Stimulated activated CD8-positive, alpha-beta memory T cell treated with anti-CD3 and anti-CD28 coated beads, Interleukin-4, amount 100 ng/mL, for 4 hours (primary cell): ENCODE measurements around the gene LIAS.
"Not testable (repeated sequence)": the region's sequence is repeated elsewhere in the genome, so short reads cannot be mapped to it uniquely, and the experiment has no call there.

Source experiments
- DNase-seq, 2 donors: peaks; one replicate each; pipeline ENCODE4 v3.0.0-alpha.2; 2020; ENCODE audit warnings: low read depth in 2 of 2, low spot score in 1 of 2

Gene LIAS

GRCh38 chr4:39452860-39453587 lies 5.8 kb upstream of the LIAS start:
- DNase-seq, result no peak

- no peak for DNase-seq
Observed at GRCh38 chr4:39453738-39454137, 5.1 kb upstream of the LIAS start.

- DNase-seq, result no peak
Observed at GRCh38 chr4:39455486-39455885, 3.4 kb upstream of the LIAS start.

GRCh38 chr4:39456946-39457763 lies 1.7 kb upstream of the LIAS start:
- no peak for DNase-seq

- DNase-seq, result not testable (repeated sequence)
Observed at GRCh38 chr4:39458161-39458504, 723 bp upstream of the LIAS start.

- DNase-seq, result no peak
Observed at GRCh38 chr4:39464886-39465501, 6.1 kb downstream of the LIAS start.

GRCh38 chr4:39466747-39467146 lies 7.9 kb downstream of the LIAS start:
- DNase-seq, result no peak

- DNase-seq, result no peak
Observed at GRCh38 chr4:39467464-39467863, 8.6 kb downstream of the LIAS start.

GRCh38 chr4:39469429-39470077 lies 10.7 kb downstream of the LIAS start:
- no peak for DNase-seq

GRCh38 chr4:39470402-39470801 lies 11.5 kb downstream of the LIAS start:
- no peak for DNase-seq

GRCh38 chr4:39472396-39472795 lies 13.5 kb downstream of the LIAS start:
- no peak for DNase-seq

GRCh38 chr4:39476187-39476895 lies 17.5 kb downstream of the LIAS start:
- DNase-seq, result no peak

- DNase-seq, result no peak
Observed at GRCh38 chr4:39480251-39480650, 21.4 kb downstream of the LIAS start.

GRCh38 chr4:39480902-39481695 lies 22.2 kb downstream of the LIAS start:
- no peak for DNase-seq

GRCh38 chr4:39484582-39485272 lies 25.9 kb downstream of the LIAS start:
- no peak for DNase-seq

- DNase-seq, result no peak
Observed at GRCh38 chr4:39486221-39486804, 27.5 kb downstream of the LIAS start.

GRCh38 chr4:39490322-39490721 lies 31.5 kb downstream of the LIAS start:
- DNase-seq, result no peak

- no peak for DNase-seq
Observed at GRCh38 chr4:39494354-39494753, 35.5 kb downstream of the LIAS start.
